ENCODE measurements around the gene SCCPDH. TPM values are rescaled to one million over a fixed set of nuclear protein-coding genes. Genes with fewer than 3 reads are reported as not detected.

Gene SCCPDH
- polyA plus RNA-seq, 2 of the 4 experiments (the other 2 are of a cell fraction) = 49.3 to 59.8 TPM

Small RNA genes lying within 50 kb of the gene (small RNA-seq; reads per million reads assigned to genes)
- 0 reads per million in 6 experiments for gene AC113174.1

Other genes with a start within 250 kb of the SCCPDH start
- gene SMYD3, start 217.1 kb upstream of the SCCPDH start, polyA plus RNA-seq (2011; rRNA removed) = 31.3 and 35.2 TPM in 2 replicates
- gene SMYD3, start 217.1 kb upstream of the SCCPDH start, polyA plus RNA-seq (2017; fragmentation: RNase III; extraction: RNeasy Plus Mini Kit Qiagen cat#74134 plus additional on column Dnase treatment) = 16.7 to 18.7 TPM (median 18.2 TPM) in 3 replicates
- 36.7 and 59.9 TPM in 2 replicates for gene TFB2M, start 158.1 kb upstream of the SCCPDH start, polyA plus RNA-seq (2011; rRNA removed)
- 27.7 to 30.6 TPM (median 28.7 TPM) in 3 replicates for gene TFB2M, start 158.1 kb upstream of the SCCPDH start, polyA plus RNA-seq (2017; fragmentation: RNase III; extraction: RNeasy Plus Mini Kit Qiagen cat#74134 plus additional on column Dnase treatment)
- 19.8 and 23.0 TPM in 2 replicates for gene CNST, start 158.0 kb upstream of the SCCPDH start, polyA plus RNA-seq (2011; rRNA removed)
- gene CNST, start 158.0 kb upstream of the SCCPDH start, polyA plus RNA-seq (2017; fragmentation: RNase III; extraction: RNeasy Plus Mini Kit Qiagen cat#74134 plus additional on column Dnase treatment) = 7.3 to 7.9 TPM (median 7.5 TPM) in 3 replicates
- gene AHCTF1, start 207.5 kb downstream of the SCCPDH start, polyA plus RNA-seq (2011; rRNA removed) = 40.7 and 44.7 TPM in 2 replicates
- gene AHCTF1, start 207.5 kb downstream of the SCCPDH start, polyA plus RNA-seq (2017; fragmentation: RNase III; extraction: RNeasy Plus Mini Kit Qiagen cat#74134 plus additional on column Dnase treatment) = 26.0 to 28.8 TPM (median 27.0 TPM) in 3 replicates

All from A549 (cell line).